ENCODE data around the gene MRPL19.
A peak's percentile ranks its signal among the peaks of the same experiment; 100 is the strongest.

The MRPL19 gene

GRCh38 chr2:75646583-75647425 lies at the start of gene MRPL19:
Gene MRPL19 (plus strand): TSS chr2:75646783. CDS start chr2:75646808, 25 bp downstream.
- DNase-seq: peak; percentile 91

- no peak for DNase-seq
Measured at GRCh38 chr2:75596784-75597183, 49.8 kb upstream of the MRPL19 start.

GRCh38 chr2:75597949-75598348 lies 48.6 kb upstream of the MRPL19 start:
- no peak for DNase-seq

- no peak for DNase-seq
Measured at GRCh38 chr2:75598589-75599155, 47.9 kb upstream of the MRPL19 start.

DNA sequence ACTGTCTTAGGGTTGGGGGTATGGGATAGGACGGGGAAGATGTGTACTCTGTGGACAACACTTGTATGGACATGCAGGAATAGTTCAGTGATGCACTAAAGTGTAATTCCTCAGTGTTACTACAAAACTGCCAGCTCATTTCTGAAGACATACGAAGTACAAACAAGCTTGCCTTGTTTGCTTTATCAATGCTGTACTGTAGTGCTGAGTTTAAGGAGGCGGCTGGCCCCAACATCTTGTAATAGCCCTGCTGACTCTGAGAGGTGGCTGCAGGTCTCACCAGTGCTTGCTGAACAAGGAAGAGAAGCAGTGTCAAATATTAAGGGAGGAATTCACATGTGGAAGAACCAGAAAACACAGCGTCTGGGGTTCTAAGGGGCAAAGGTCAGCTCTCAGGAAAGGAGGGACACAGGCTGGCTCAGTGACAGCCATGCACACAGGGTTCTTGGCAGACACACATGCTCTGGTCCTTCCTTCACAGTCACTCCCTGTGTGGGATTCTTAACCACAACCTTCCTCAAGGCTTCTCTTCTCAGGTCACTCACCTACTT lies 46.0 kb upstream of the MRPL19 start:
- no peak for DNase-seq

GRCh38 chr2:75602724-75603342 lies 43.8 kb upstream of the MRPL19 start:
- no peak for DNase-seq

DNA sequence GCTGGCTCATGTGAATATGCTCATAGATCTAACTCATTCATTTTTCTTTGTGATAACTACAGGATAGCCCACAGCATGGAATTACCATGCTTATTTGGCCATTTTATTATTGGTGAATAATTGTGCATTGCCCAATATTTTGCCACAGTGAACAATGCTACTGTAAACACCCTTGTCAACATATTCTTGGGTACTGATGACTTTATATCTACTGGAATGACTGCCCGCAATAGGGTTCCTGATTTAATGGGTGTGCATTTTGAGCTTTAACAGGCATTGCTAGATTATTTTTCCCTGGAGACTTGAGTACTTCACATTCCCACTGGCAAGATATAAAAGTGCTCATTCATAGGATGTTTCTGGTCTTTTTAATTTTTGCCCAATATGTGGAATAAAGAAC lies 43.1 kb upstream of the MRPL19 start:
- DNase-seq: no peak

GRCh38 chr2:75604484-75604883 lies 42.1 kb upstream of the MRPL19 start:
- no peak for DNase-seq

DNA sequence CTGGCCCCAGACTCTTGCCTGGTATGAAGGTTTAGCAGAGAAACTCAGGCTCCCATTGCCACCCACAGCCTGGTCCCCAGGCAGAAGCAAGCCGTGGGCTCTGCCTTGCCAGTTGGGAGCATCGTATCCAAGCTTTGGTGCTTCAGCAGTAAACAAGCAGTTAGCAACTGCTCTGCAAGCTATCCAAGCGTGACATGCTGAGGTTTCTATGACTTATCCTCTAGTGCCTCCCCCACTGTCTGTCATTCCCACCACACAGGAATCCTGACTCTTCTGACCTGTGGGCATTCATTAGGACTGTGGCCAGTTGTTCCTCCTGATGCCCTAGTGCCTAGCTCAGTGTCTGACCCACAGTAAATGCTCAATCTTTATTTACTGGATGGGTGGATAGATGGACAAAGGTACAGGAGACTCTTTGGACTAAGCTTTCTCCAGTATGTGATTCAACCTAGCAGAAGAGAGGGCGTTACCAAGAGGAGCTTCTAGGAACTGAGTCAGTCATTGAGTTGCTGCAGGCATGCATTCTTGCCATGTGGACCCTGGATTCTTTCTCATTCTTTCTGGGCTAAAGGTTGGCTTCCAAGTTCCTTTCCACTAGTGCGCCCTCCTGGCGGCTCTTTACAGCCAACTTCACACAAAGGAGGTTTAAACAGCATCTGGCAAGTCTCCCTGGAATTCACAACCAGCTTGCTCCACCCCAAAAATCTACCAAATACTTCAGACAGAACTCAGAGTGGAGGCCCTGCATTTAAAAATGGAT lies 40.6 kb upstream of the MRPL19 start:
- DNase-seq: no peak

GRCh38 chr2:75606761-75607399 lies 39.7 kb upstream of the MRPL19 start:
- DNase-seq: no peak

DNA sequence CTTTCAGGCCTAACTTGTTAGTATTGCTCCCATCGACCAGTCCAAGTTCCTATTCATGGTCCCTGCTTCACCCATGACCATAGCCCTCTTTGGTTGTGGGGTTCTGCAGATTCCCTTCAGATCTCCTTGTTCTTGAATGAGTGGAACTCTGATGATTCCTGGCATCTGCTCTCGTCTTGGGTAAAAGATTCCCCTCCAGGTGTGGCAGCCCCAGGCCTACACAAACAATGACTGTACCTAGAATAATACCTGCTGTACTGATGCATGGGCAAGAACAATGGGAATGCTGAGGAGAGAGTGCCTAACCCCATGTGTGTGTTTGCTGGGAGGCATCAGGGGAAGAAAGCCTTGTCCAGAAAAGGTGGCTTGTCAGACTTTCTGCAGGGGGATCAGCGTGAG lies 39.2 kb upstream of the MRPL19 start:
- DNase-seq: no peak

DNA sequence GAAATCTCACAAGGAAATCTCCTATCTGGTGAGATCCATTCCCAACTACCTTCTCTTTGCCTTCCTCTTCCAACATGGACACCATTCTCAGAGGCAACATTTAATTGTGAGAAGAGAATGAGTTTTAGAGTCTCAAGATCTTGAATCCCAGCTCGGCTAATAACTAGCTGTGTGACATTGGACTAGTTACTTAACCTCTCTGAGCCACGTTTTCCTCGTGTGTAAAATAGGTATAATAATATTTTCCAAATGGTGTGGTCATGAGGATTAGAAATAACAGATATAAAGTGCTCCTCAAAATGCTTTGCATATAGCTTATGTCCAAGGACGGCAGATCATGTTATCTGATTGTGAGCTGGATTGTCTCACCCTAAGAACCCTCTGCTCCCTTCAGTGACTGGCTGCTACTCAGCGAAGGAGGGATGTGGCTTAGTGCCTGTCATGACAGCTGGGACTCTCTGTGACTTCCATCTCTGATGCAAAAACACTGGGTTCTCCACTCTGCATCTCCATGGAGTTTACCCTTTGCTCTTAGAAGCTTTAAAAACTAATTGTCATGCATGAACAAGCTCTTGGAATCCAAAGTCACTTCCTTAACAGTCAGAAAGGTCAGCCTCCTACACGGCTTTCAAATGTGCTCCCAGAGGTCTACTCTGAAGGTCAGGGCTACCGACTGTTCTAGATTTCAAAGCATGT lies 38.4 kb upstream of the MRPL19 start:
- DNase-seq: no peak

GRCh38 chr2:75608684-75609333 lies 37.8 kb upstream of the MRPL19 start:
- peak; percentile 57 for DNase-seq

DNA sequence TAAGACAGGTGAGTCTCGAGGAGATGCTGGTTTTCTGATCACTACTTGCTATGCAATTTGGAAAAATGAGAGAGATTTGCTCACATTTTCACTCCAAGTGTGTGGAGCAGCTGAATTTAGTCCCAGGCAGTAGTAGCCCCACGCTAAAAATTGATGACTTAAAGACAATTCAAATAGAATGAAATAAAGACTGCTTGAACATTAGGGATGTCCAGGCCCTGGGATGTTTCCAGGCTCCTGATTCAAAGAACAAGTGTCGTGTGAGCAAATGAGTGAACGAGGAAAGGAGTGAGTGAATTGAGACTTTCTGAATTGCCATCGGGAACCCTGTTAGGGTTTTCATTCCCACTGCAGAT lies 37.3 kb upstream of the MRPL19 start:
- DNase-seq: no peak

DNA sequence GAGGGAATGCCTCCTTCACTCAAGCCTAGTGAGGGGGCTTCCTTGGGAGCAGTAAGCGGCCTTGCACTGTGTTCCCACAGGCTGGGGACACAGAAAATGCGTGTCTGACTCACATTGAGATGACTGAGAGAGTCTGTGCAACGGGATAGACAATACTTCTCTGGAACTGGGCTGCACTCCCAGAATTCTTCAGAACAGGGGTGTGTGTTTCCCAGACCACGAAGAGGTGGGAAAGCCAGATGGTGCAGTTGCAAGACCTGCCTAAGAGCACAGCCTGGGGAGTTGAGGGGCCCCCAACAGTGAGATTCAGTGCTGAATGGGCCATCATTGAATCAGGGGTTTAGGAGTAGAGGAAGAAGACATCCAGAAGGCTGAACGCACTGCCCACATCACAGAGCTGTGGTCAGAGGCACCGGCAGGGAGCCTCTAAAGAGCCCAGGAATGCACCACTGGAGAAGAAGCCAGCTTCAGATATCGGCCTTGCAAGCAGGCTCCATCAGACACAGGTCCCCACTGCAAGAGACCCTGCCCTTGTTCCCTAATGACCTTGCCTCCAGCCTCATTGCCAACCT lies 36.6 kb upstream of the MRPL19 start:
- DNase-seq: no peak

- no peak for DNase-seq
Measured at GRCh38 chr2:75610671-75611070, 35.9 kb upstream of the MRPL19 start.

DNA sequence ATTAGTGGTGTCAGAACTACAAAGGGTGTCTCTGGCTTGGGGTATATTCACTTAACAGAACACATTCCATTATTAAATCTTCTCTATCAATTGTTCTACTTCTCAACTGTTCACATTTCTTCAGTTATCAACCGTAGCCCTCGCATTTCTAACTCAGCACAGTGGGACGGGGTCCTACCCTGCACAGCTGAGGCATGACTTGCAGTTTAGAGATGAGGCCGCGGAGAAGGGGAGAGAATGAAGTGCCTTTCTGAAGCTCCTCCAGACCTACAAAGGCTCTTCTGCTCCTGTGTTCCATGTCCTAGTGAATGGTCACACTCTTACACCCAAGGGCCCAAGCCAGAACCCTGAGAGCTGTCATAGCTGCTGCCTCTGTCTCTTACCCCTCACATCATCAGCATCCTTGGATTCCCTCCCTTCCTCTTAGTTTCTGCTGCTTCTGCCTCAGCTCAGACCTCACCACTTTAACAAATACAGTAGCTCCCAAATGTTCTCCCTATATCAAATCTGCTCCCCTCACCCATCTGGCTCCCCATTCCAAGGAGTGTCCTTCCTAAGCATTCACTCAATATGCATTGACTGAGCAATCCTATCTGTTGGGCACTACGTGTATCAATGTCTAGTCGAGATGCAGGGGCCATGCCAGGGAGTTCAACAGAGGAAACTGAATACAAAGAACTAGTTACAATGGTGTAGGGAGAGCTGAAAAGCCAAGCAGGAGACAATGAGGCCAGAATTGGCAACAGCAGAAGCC lies 34.3 kb upstream of the MRPL19 start:
- DNase-seq: no peak

DNA sequence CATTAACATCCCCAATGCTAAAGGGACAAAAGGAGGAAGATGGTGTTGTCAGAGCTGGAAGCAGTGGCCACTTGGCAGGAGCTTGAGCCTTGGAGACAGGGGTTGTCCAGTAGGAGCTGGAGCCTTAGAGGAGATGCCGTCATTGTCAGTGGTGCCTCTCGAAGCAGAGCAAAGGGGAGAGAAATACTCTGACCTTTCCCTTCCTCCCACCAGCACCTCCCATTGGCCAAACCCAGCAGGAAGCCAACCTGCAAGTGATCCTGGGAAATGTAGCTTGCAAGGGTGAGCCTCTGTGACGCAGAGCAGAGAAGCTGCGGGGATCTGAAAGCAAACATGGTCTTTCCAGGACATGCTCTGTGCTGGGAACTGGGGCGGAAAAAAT lies 33.7 kb upstream of the MRPL19 start:
- DNase-seq: no peak

- DNase-seq: no peak
Measured at GRCh38 chr2:75614162-75614651, 32.4 kb upstream of the MRPL19 start.

- DNase-seq: no peak
Measured at GRCh38 chr2:75616406-75616805, 30.2 kb upstream of the MRPL19 start.
